ENCODE results near the gene PKP4.

DNA sequence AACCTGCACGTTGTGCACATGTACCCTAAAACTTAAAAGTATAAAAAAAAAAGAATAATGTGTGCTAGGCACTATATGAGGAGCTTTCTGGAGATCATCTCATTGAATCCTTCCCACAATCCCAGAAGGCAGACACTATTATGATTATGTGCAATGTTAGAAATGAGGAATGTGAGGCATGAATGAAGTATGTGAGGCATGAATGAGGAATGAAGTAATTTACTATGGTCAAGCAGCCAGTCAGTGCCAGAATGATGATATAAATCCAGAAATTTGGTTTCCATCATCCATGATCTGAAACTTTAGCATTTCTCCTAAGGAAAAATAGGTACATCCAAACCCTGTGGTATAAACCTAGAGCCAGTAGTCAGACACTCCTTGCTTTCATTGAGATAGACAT is 42.2 kb upstream of the PKP4 start:
- TF ChIP-seq EZH2phosphoT487 (IDR thresholded peaks at IDR 0.05): no peak
- TF ChIP-seq, protein P1, sequence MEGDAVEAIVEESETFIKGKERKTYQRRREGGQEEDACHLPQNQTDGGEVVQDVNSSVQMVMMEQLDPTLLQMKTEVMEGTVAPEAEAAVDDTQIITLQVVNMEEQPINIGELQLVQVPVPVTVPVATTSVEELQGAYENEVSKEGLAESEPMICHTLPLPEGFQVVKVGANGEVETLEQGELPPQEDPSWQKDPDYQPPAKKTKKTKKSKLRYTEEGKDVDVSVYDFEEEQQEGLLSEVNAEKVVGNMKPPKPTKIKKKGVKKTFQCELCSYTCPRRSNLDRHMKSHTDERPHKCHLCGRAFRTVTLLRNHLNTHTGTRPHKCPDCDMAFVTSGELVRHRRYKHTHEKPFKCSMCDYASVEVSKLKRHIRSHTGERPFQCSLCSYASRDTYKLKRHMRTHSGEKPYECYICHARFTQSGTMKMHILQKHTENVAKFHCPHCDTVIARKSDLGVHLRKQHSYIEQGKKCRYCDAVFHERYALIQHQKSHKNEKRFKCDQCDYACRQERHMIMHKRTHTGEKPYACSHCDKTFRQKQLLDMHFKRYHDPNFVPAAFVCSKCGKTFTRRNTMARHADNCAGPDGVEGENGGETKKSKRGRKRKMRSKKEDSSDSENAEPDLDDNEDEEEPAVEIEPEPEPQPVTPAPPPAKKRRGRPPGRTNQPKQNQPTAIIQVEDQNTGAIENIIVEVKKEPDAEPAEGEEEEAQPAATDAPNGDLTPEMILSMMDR (IDR thresholded peaks at IDR 0.05): no peak
- TF ChIP-seq EZH2 (IDR thresholded peaks at IDR 0.05): no peak
